HPDE6-E6E7 (cell line): ENCODE data around the gene CDH23.

ENCODE experiments used
- DNase-seq: peaks from one replicate; pipeline ENCODE4 v3.0.0; 2011; ENCODE audit warnings: missing footprints; ENCODE audit errors: extremely low spot score

The CDH23 gene

DNA sequence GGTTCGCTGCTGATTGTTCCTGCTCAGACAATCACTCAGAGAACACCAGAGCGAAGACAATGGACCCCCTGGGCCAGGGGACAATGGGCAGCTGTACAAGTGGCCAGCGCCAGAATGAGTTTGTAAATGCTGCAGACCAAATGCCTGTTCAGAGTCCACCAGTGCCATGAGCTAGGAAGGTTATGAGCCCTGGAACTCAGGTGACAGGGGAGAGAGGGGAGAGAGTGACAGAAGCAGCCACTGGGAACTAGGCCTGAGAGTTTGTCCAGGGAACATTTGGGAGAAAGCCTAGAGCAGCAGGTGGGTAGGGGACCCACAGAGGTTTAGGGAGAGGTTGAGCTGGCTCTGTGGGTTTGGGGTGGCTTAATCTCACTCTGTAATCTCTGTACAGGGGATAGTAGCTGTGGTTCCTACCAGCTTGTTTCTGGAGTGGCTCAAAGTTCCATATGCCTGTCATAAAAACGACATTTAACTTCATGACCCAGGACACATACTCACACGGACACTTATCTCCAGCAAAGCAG, 262.5 kb downstream of the CDH23 start:
- no peak for DNase-seq

DNA sequence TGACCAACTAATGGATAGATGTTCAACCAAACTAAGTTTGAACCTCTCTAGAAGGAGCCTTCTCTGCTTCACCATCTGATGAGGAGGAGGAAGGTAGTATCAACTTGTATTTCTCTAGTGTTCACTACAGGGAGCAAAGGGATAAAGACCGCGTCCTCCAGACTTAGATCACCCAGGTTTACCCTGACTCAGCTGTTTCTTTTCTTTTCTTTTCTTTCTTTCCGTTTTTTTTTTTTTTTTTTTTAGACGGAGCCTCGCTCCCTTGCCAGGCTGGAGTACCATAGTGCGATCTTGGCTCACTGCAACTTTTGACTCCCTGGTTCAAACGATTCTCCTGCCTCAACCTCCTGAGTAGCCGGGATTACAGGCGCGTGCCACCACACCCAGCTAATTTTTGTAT, 263.0 kb downstream of the CDH23 start:
- DNase-seq: no peak

DNA sequence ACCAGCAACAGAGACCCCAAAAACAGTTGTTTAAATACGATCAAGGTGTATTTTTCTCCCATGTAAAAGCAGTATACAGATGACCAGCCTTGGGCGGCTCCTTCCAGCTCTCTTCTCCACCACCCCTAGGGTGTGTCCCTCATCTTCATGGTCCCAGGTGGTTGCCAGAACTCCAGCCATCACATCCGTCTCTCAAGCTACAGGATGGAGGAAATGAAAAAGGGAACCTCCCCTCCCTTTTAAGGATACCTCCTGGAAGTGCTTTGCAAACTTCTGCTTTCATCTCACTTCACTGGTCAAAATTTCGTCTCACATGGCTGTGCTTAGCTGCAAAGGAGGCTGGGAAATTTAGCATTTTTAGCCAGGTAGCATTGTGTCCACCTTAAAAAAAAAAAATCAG, 263.6 kb downstream of the CDH23 start:
- no peak for DNase-seq

DNA sequence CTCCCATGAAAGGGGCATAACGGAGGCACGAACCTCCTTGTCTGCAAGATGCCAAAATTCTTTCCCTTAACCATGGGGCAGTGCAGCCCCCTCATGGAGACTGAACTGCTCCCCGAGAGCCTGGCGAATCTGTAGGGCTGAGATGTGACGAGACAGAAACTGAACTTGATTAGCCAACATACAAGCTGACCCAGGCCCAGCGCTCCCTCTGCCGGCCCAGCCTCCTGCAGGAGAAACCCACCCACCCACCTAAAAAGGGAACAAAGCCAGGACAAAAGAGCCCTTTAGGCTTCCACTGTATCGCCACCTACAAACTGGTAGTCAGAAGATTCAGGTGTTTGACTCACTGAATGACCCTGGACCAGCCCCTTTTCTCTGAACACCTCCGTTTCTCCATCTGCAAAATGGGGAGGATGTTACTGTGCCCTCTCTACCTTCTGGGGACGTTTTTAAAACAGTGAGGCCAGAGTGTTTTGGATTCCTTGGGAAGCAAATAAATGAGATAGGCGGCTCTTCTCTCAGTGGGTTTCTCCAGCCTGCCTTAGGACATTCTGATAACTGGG, 264.4 kb downstream of the CDH23 start:
- DNase-seq: no peak

DNA sequence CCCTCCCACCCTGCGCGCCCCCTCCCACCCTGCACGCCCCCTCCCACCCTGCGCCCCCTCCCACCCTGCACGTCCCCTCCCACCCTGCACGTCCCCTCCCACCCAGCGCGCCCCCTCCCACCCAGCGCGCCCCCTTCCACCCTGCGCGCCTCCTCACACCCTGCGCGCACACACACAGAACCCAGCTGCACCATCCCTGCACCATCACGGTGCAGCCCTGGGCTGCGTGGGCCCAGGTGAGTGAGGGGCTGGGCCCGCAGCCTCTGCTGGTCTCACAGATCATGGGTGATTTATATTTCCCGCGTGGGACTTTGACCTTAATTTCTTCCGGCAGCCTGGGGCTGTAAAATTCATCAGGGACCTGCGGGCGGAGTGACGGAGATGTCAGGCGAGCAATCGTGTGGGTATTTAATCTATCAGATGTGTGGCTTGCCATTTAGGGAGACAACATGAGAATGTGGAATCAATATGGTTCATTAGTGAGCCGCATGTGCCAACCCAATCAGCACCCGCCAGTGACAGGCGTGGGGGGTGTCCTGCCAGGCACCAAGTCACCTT, 265.1 kb downstream of the CDH23 start:
- DNase-seq: no peak

DNA sequence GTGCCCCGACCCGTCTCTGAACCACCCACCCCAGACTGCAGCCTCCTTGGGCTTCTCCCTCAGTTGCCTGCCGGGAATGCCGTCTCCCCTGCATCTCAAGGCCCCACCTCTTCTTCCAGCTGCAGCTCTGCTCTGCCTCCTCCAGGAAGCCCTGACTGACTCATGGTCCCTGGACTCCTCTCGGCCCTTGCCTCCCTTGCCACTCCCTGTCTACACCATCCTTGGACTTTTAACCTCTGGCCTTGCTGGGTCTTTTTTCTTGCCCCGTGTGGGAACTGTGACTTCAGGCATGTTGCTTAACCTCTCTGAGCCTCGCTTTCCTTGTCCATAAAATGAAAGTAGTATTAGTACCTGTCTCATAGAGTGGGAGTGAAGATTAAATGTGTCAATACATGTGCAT, 266.6 kb downstream of the CDH23 start:
- no peak for DNase-seq

DNA sequence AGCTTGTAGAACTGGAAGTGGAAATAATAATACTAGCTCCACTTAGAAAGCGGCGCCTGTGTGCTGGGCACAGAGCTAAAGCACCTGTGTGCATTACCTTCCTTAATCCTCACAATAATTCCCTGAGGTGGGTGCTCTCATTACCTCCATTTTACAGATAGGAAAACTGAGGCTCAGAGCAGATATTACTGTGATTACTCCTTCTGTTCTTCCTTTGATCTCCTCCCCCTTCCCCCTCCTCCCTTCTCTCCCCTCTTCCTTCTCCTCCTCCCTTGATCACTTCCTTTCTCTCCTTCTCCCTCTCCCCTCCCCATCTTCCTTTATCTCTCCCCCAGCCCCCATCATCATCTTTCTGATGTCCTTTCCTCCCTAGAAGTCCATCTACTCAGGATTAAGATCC, 267.9 kb downstream of the CDH23 start:
- no peak for DNase-seq

DNA sequence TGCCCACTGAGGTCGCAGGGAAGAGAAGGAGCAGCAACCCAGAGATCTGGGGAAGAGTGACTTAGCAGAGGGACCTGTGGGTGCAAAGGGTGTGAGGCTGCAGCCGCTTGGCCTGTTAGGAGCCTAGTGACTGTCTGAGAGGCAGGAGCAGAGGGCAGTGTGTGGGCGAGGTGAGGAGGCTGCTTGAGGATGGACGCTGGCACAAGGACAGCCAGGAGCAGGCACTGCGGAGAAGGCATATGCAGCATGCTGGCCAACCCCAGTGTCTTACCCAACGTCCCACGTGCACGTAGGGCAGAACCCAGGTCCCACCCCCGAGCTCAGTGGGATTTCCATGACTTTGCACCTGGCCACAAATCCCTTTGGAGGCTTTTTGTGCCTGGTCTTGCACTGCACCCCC, 268.7 kb downstream of the CDH23 start:
- DNase-seq: no peak

DNA sequence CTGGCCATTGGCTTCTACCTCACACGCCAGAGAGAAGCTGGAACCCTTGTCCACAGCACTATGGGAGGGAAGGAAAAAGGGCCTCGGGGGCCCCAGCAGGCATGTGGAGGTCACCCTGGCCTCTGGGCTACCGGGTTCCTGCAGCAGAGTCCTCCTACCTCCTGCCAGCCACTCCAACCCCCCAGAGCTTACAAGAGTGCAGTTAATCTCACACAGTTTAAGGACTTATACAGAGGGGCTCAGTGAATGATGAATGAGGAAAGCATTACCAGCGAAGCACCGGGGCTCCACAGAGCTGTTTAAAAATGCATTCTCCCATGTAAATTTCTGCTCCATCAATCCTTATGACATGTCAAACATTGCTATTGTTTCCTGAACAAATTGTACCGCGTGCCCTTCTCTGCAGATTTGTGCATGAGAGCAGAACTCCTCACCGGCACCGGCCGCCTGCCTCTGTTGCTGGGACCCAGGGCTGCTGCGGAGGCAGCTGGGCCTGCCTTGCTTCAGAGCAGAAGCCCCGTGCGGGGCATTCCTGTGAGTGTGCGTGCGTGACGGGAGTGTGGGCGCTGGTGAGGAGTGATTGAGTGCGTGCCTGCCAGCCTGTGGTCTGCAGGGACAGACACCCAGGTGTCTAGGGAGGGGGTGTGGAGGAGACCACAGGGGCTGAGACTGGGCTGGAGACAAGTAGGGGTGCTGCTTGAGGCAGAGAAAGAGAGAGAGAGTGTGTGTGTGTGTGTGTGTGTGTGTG, 270.1 kb downstream of the CDH23 start:
- no peak for DNase-seq

DNA sequence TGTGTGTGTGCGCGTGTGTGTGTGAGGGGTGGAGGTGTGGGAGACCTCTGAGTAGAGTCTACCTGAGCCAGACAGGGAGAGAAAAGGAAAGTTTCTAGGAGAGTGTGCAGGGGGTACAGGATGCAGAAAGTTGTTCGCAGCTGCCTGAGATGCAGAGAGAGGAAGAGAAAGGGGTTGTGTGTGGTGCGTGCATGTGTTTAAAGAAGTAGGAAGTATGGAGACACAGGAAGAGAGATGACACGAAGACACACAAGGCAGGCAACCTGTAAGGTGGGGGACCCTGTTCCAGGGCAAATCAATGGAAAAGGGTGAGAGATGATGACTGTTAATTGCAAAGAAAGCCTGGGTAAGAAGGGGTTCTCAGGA, 270.6 kb downstream of the CDH23 start:
- no peak for DNase-seq

DNA sequence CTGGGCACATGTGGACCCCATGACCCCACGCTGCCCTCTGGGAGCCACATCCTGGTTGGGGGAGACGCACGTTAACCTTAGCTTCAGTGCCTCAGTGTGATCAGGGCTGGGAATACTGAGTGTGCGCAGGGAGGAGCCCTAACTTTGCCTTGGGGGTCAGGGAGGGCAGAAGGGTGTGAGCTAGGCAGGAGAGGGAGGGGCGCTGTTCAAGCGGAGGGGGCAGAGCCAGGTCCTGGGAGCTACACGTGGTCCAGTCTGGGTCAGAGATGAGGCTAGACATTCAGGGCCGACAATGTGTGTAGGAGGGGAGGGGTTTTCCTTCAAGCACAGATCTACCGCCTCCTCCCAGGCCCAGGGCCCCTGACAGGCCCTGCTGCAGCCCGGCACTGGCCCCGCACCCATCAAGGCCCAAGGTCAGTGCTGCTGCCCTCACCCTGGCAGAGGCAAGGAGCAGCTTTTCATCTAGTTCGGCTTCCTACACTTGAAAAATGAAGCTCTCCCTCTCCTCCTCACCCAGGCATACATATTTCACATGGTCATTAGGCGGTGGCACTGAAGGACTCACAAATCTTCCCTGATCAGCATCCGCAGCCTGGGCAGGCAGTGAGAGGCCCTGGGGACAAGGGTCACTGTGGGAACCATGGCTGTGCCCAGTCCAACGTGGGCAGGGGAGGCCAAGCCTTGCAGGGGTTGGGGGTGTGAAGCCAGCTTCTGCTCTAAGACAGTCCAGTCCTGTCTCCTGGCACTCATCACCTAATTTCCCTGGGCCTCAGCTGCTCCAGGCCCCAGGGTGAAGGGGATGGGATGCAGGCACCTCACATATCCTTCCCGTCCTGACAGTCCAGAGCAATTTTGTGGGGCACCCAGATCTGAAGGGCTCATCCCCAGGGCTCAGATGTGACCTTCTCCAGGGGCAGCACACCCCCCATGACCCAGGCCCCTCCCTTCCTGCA, 275.6 kb downstream of the CDH23 start:
- no peak for DNase-seq

DNA sequence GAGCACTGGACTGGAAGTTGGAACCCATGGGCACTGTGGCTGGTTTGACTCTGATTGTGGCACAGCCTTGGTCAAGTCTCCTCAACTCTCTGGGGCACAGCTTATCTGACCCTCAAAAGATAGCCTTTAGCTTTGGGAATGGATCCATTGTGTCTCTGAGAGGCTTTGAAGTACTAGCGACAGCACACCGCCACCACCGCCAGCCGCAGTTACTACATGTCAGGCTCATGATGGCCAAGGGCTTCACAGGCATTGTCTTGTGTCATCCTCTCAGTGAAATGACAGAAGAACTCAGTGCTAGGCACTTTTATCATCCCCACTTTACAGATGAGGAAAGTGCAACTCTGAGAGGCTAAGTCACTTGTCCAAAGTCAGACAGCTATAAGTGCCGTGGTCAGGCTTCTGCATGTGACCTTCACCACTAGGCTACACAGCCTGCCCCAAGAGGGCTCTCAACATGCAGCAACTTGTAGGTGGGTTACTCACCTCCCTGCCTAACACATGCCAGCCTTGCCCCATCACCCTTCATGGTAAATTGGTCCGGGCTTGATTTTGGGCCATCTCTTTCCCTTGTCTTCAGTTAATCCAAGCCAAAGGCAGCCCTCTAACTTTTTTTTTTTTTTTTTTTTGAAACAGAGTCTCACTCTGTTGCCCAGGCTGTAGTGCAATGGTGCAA, 278.7 kb downstream of the CDH23 start:
- DNase-seq: no peak

DNA sequence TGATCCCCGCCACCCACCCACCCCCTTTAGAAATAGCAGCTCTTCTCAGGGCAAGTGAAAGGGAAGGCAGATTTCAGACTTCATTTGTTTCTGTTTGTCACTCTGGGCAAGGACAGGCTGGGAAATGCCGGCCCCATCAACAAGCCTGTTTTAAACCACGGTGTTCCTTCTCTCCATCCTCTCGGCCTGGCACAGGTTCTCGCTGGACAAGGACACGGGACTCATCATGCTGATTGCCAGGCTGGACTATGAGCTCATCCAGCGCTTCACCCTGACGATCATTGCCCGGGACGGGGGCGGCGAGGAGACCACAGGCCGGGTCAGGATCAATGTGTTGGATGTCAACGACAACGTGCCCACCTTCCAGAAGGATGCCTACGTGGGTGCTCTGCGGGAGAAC, 280.5 kb downstream of the CDH23 start:
- DNase-seq: no peak

DNA sequence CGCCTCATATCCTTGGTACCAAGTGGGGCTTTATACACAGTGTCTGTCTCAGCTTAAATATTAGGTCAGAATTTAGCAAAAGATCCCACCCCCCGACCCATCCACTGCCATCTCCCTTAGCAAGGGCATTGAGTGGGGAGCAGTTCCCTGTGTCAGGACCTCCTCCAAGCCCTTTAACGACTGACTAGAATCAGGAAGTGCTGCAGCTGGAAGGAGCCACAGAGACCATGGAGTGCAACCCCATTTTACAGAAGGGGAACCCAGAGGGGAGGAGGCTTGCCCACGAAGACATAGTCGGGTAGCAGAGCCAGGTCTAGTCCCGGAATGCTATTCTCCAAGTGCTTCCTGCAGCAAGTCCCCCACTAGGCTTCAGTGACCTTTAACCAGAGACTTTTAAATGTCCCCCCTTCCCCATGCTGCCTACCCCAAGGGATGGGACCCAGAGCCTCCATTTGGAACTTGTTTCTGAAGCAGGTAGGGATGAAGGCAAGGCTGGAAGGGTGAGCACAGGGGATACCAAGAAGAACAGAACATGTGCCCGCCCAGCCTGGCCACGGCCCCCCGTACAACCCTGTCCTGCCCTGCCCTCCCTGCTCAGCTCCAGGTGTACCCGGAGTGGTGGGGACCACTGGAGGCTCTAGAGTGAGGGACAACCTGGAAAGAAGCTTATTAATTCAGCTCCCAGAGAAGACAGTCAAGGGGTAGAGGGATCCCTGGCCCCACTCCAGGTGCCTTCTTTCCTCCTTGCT, 281.5 kb downstream of the CDH23 start:
- no peak for DNase-seq

DNA sequence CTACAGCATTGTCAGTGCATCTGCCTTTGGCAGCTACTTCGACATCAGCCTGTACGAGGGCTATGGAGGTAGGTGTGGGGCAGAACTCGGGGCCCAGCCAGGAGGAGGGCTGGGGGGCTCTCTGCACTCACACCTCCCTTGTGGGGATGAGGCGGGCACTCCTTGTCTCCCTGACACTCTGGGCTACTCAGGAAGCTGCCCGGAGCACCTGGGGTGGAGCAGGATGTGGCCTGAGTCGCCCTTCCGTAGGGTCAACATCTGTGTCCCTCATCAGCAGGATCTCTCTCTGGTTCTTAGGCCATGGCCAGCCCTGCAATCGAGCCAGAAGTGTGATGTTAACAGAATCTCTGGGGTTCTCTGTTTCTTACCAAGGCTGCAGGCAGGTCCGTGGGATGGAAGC, 282.7 kb downstream of the CDH23 start:
- DNase-seq: no peak

DNA sequence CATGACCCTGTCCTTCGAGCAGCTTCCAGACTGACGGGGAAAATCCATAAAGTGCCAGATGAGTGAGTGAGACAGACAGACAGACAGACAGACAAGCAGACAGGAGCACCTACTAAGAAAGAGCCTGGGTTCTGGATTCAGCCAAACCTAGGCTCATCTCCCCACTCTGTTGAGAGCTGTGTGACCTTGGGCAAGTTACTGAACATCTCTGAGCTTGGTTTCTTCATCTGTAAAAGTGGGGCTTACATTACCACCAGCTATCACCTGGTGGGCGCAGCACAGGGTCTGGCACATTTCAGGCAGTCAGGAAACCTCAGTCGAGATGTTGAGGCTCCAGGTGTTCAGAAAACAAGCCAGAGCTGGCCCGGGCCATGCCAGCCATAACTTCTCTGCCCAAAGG, 285.3 kb downstream of the CDH23 start:
- DNase-seq: no peak

DNA sequence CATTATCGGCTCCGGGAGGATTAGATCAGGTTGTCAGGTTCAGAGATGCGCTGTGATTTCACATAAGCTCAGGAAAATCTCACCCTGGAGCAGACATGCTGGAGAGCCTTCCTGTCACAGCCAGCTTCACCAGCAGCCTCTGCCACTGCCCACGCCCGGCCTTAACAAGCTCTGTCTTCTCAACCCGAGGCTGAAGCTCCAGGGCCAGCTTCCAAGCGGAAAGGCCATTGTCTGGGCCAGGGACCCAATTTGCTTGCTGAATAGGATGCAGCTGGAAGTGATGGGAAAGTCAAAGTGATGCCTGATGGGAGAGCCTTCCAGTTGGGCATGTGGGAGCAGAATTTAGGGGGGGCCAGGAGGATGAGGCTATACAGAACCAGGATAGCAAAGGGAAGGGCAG, 286.6 kb downstream of the CDH23 start:
- DNase-seq: no peak

DNA sequence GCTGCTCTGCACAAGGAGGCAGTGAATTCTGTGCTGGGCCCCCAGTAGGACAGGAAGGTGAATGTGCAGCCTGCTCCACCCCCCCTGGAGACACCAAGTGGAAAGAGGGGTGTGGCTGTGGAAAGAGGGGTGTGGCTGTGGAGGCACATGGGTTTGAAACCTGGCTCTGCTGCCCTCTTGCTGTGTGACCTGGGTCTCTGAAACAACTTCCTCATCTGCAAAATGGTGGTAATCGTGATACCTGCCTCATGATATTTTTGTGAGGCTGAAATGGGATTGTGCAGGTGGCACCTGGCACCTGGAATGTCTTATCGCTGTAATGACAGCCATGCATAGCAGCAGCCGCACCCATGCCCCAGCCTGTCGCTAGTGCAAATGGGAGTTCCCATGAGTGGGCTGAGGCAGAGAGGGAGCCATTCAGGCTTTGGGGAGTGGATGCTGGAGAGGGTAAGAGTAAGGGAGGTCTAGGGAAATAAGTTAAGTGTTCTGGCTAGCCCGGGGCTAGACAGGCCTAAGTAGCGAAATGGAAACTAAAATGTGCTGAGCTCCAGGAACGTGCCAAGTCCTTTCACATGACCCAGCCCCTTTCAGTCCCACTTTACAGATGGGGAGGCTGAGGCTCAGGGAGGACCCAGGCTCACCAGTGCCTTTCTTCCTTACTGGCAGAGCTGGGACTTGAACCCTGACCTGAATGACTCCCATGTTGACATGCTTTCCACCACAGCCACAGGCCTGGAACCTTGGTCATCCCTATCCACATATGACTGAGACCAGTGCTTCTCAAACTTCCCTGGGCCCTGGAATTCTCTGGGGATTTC, 287.8 kb downstream of the CDH23 start:
- DNase-seq: no peak

DNA sequence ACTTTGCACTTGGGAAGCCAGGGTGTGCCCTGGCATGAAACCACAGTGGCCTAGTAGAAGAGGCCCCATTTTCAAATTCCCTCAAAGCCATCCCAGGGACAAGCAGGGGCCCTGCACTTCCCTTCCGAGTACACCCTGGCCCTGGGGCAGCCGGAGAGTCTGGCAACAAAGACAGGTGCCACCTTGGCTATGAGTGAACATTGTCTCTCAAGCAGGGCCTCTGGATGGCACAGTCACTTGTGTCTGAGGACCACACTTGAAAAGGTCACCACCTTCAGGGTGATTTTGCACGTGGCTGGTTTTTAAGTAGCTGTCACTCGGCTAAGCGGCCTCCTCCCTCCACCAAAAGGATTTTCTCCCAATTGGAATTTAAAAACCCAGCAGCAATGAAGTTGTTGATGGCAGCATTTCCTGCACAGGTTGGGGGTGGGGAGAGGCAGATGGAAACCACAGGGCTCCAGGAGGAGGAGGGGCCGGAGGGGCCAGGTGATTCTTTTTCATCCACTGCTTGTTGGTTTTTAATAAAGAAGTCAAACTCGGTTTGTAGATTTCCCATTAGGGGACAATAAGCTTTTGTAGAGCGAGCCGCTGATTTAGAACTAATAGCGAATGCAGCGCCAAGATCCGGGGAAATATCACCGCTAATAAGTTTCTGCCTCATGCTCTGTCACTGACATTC, 289.0 kb downstream of the CDH23 start:
- DNase-seq: no peak

DNA sequence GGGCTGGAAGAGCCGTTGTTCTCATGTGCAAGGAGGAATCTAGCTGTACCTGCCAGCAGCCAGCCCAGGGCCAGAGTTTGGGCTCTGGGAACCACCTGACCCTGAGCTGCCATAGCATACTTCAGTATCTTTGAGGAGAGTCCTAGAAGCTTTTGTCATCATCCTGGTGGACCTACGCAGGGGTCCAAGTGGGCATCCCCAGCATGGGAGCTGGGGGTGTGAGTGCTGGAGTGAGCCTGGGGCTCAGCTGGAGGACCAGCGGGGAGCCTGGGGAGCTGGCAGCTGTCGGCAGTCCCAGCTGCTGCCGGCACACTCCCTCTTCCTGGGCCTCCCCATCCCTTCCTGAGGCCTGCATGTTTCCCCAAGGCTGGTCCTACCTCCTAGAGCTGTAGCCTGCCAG, 290.4 kb downstream of the CDH23 start:
- no peak for DNase-seq
